PC-9 (cell line): ENCODE data around the gene SLC38A6. TPM values are rescaled to one million over a fixed set of nuclear protein-coding genes. Genes with fewer than 3 reads are reported as not detected.

Experiments used
- BruUV-seq: library from RNA; stranded (reverse); fragments of 400-500 nt; replicated peaks from 2 replicates; lab custom pipeline; 2021; lab: Mats Ljungman, UMichigan
- CTCF ChIA-PET: fragments of 300-600 bp; sonication (Branson Sonifier 250); formaldehyde crosslinking; loops from one replicate; lab custom pipeline; 2022; ENCODE audit warnings: antibody characterized with exemption; lab: Charles Lee
- POLR2A ChIA-PET: fragments of 300-600 bp; sonication (Branson Sonifier 250); formaldehyde crosslinking; loops from one replicate; lab custom pipeline; 2022; ENCODE audit warnings: antibody characterized with exemption; ENCODE audit not compliant: unreplicated experiment; lab: Charles Lee
- DNase-seq, 2 experiments: peaks; one replicate each; pipeline versions ENCODE4 v3.0.0 to v3.0.0-alpha.2; 2015 to 2022; ENCODE audit warnings: mixed read lengths in 1 of 2
- H2AFZ ChIP-seq: fragments of 200-600 bp; sonication (generic); 2 replicates; pipeline ENCODE4 v1.8.1; 2017; ENCODE audit warnings: antibody characterized with exemption
- H3F3A ChIP-seq: fragments of 200-600 bp; sonication (generic); 2 replicates; pipeline ENCODE4 v1.8.1; 2017; ENCODE audit warnings: antibody characterized with exemption, mild to moderate bottlenecking, low read depth; ENCODE audit not compliant: insufficient read depth
- H3K27ac ChIP-seq: fragments of 200-600 bp; sonication (generic); 2 replicates; pipeline ENCODE4 v1.6.1; 2016; ENCODE audit warnings: mixed run types
- H3K27me3 ChIP-seq: fragments of 200-600 bp; sonication (generic); 2 replicates; pipeline ENCODE4 v1.6.1; 2016; ENCODE audit warnings: low read depth, mixed run types; ENCODE audit not compliant: insufficient read depth
- H3K36me3 ChIP-seq: fragments of 200-600 bp; sonication (generic); 2 replicates; pipeline ENCODE4 v1.6.1; 2016; ENCODE audit warnings: low read depth, mixed run types
- H3K4me1 ChIP-seq: fragments of 200-600 bp; sonication (generic); replicated peaks from 2 replicates; pipeline ENCODE4 v1.6.1; 2016; ENCODE audit warnings: mixed run types; ENCODE audit not compliant: insufficient read depth
- H3K4me2 ChIP-seq: fragments of 200-600 bp; sonication (generic); 2 replicates; pipeline ENCODE4 v1.6.1; 2017; ENCODE audit warnings: mixed run types
- H3K4me3 ChIP-seq: fragments of 200-600 bp; sonication (generic); 2 replicates; pipeline ENCODE4 v1.6.1; 2016; ENCODE audit warnings: mixed run types
- H3K79me2 ChIP-seq: fragments of 200-600 bp; sonication (generic); 2 replicates; pipeline ENCODE4 v1.6.1; 2017; ENCODE audit warnings: low read depth, mixed run types
- H3K9me2 ChIP-seq: fragments of 200-600 bp; sonication (generic); 2 replicates; pipeline ENCODE4 v1.8.1; 2017; ENCODE audit warnings: mild to moderate bottlenecking; ENCODE audit not compliant: insufficient read depth
- H3K9me3 ChIP-seq: fragments of 200-600 bp; sonication (generic); 2 replicates; pipeline ENCODE4 v1.8.1; 2016; ENCODE audit warnings: low read depth; ENCODE audit not compliant: insufficient read depth
- H4K20me1 ChIP-seq: fragments of 200-600 bp; sonication (generic); 2 replicates; pipeline ENCODE4 v1.8.1; 2017; ENCODE audit not compliant: insufficient read depth
- EZH2 ChIP-seq: fragments of 200-600 bp; sonication (generic); IDR thresholded peaks from 2 replicates; pipeline ENCODE4 v1.8.0; 2017; ENCODE audit warnings: antibody characterized with exemption, low read depth
- intact Hi-C: fragments of 100-400 bp; cut with micrococcal nuclease; formaldehyde crosslinking; loops from one replicate; pipeline ENCODE4 v1.10.0; 2022; ENCODE audit not compliant: unreplicated experiment
- total RNA-seq: library from RNA; stranded (reverse); gene quantifications from 2 replicates; pipeline ENCODE4 v1.2.3, GENCODE V29; 2021
- TF ChIP-seq, protein P1 (sequence below): fragments of 200-600 bp; sonication (generic); conservative IDR thresholded peaks from 2 replicates; pipeline ENCODE4 v1.6.1; 2017; ENCODE audit warnings: mixed run types, antibody characterized with exemption, mild to moderate bottlenecking, moderate library complexity

SLC38A6 gene
- total RNA-seq, 1 experiment from 2014 or later: 45.5 TPM

DNA sequence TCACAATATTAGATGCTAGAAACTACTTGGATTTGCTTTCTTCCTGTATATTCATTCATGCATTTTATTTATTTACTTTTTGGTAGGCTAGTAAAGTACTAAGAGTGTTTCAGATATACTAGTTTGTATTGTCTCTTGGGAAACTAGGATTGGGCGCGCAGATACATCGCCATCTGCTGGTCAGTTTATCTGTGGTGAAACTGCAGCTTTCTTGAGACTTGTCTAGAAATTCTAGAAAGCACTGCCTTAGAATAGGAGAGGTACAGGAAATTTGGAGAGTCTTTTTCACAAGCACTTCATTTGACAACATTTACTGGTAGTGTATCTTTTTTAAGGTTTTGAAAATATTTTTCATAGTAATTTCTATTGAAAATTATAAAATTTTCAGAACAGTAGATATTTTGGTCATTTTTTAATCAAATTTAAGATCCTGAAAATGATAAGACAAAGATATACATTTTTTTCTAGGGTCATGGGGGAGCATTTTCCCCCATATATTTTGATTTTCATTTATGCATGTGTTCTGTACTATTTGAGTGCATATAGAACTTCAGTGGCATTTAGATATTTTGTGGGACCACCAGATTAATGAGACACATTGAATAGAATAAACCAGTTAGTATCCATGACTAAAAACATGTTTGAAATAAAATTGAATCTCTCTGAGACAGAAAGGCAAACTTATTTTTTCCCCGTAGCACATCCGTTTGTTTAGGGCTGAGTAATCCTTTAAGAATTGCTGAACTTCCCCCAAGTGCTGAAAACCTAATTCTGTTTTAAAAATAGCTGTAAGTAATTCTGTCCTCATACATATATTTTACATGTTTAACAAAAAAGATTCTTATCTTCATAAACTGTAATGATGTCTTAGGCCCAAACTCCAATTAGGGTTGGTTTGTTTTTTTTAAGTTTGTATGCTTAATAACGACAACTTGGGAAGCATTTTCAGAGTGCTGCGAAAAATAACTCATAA lies 44.5 kb downstream of the SLC38A6 start:
- TF ChIP-seq EZH2: no peak
- TF ChIP-seq, protein P1, sequence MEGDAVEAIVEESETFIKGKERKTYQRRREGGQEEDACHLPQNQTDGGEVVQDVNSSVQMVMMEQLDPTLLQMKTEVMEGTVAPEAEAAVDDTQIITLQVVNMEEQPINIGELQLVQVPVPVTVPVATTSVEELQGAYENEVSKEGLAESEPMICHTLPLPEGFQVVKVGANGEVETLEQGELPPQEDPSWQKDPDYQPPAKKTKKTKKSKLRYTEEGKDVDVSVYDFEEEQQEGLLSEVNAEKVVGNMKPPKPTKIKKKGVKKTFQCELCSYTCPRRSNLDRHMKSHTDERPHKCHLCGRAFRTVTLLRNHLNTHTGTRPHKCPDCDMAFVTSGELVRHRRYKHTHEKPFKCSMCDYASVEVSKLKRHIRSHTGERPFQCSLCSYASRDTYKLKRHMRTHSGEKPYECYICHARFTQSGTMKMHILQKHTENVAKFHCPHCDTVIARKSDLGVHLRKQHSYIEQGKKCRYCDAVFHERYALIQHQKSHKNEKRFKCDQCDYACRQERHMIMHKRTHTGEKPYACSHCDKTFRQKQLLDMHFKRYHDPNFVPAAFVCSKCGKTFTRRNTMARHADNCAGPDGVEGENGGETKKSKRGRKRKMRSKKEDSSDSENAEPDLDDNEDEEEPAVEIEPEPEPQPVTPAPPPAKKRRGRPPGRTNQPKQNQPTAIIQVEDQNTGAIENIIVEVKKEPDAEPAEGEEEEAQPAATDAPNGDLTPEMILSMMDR: peak; percentile 93
- Histone ChIP-seq H3K36me3 (no peaks in the 10 kb centered on the region), H4K20me1 (no peaks in the 10 kb centered on the region), H3K27ac (peak overlapping the region; percentile 38), H3K9me3 (no peaks in the 10 kb centered on the region), H3K9me2 (no peaks in the 10 kb centered on the region), H3K27me3 (no peaks in the 10 kb centered on the region), H3F3A (no peaks in the 10 kb centered on the region), H3K79me2 (no peaks in the 10 kb centered on the region), H2AFZ (no peak overlapping the region), H3K4me2 (peak overlapping the region; percentile 34), H3K4me1 (peaks cover 9% of the 10 kb centered on the region), H3K4me3 (no peak overlapping the region)
- BruUV-seq: no TSS peak
- CTCF ChIA-PET: no interaction called here
- DNase-seq: peak; percentile 62 to 65
- POLR2A ChIA-PET: no interaction called here
- intact Hi-C loops: loop anchor here (1.0 to 10.0 kb wide), 7 partner anchors 43 to 671 kb away; partner anchors contain the start of genes SLC38A6 and TRMT5

DNA sequence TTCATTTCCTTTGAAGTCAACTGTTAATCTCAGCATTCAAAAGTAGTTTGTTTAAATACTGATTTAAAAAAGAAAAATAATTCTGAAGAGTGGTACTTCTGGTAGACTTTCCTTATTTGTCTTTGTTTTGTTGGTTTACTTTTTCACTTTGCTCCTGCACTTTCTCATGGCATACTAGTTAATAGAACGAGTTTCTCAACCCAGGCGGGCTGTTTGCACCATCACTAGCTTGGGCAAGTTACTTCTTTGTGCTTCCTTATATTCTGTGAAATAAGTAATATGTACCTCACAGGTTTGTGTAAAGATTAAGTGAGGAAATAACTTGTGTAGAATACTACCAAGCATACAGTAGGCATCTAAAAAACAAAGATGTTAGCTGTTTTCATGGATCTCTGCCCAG lies 45.5 kb downstream of the SLC38A6 start:
- no peaks in the 10 kb centered on the region for H3K36me3 ChIP-seq
- no peaks in the 10 kb centered on the region for H3K9me2 ChIP-seq
- H3K27ac ChIP-seq: no peak overlapping the region
- H3K79me2 ChIP-seq: no peaks in the 10 kb centered on the region
- no peak for DNase-seq
- ChIA-PET POLR2A (no interaction called here), CTCF (interaction anchor here (0.7 kb wide), 1 partner anchor 401 kb away, joined by 3 read pairs; no protein-coding TSS in a partner anchor)
- no peak overlapping the region for H3K4me3 ChIP-seq
- H3K4me1 ChIP-seq: peaks cover 9% of the 10 kb centered on the region
- no TSS peak for BruUV-seq
- no peak overlapping the region for H3K4me2 ChIP-seq
- TF ChIP-seq, protein P1: no peak
- TF ChIP-seq EZH2: no peak
- H3F3A ChIP-seq: no peaks in the 10 kb centered on the region
- intact Hi-C loops: loop anchor here (5.0 to 10.0 kb wide), 2 partner anchors 44 to 672 kb away; partner anchors contain the start of genes SLC38A6 and TRMT5
- H4K20me1 ChIP-seq: no peaks in the 10 kb centered on the region
- H2AFZ ChIP-seq: no peak overlapping the region
- no peaks in the 10 kb centered on the region for H3K9me3 ChIP-seq
- H3K27me3 ChIP-seq: no peaks in the 10 kb centered on the region

DNA sequence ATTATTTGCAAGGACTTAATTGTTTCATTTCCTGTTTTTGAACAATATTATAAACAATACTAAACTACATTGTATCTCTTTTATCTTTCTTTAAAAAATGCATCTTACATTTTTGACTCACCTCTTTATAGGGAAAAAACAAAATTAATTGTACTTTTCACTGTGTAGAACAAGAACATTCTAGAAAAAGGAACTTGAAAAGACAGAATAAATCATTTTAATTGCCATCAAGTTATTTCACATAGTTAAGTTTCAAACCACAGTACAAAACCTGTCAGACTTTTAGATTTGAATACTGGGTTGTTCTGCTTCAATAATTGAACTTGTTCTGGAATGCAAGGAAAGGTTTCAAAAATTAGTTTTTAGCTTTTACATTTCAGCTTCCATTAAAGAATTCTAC lies 50.0 kb downstream of the SLC38A6 start:
- no peak overlapping the region for H2AFZ ChIP-seq
- H3K27ac ChIP-seq: no peak overlapping the region
- TF ChIP-seq, protein P1: no peak
- H3K79me2 ChIP-seq: no peaks in the 10 kb centered on the region
- peaks cover 2% of the 10 kb centered on the region for H3K4me1 ChIP-seq
- CTCF ChIA-PET: no interaction called here
- no peaks in the 10 kb centered on the region for H3K27me3 ChIP-seq
- no TSS peak for BruUV-seq
- H3K9me3 ChIP-seq: no peaks in the 10 kb centered on the region
- no peaks in the 10 kb centered on the region; the same call in 1 of the 2 replicates for H3F3A ChIP-seq
- no peaks in the 10 kb centered on the region for H3K9me2 ChIP-seq
- no peaks in the 10 kb centered on the region for H3K36me3 ChIP-seq
- POLR2A ChIA-PET: no interaction called here
- H3K4me3 ChIP-seq: no peak overlapping the region
- no peak overlapping the region for H3K4me2 ChIP-seq
- intact Hi-C loops: no loop called here
- no peaks in the 10 kb centered on the region for H4K20me1 ChIP-seq
- no peak for DNase-seq
